ENCODE measurements around the gene FARP1.

FARP1 gene

GRCh38 chr13:98312606-98313005 is 169.7 kb downstream of the FARP1 start:
- no peak for DNase-seq (ENCODE audit: low read depth)
- TF ChIP-seq, protein P1, sequence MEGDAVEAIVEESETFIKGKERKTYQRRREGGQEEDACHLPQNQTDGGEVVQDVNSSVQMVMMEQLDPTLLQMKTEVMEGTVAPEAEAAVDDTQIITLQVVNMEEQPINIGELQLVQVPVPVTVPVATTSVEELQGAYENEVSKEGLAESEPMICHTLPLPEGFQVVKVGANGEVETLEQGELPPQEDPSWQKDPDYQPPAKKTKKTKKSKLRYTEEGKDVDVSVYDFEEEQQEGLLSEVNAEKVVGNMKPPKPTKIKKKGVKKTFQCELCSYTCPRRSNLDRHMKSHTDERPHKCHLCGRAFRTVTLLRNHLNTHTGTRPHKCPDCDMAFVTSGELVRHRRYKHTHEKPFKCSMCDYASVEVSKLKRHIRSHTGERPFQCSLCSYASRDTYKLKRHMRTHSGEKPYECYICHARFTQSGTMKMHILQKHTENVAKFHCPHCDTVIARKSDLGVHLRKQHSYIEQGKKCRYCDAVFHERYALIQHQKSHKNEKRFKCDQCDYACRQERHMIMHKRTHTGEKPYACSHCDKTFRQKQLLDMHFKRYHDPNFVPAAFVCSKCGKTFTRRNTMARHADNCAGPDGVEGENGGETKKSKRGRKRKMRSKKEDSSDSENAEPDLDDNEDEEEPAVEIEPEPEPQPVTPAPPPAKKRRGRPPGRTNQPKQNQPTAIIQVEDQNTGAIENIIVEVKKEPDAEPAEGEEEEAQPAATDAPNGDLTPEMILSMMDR (conservative IDR thresholded peaks at IDR 0.05; ENCODE audit: low read depth, low read length) = no peak
- H3K4me3 ChIP-seq (ENCODE audit: low read length) = no peak overlapping the region

DNA sequence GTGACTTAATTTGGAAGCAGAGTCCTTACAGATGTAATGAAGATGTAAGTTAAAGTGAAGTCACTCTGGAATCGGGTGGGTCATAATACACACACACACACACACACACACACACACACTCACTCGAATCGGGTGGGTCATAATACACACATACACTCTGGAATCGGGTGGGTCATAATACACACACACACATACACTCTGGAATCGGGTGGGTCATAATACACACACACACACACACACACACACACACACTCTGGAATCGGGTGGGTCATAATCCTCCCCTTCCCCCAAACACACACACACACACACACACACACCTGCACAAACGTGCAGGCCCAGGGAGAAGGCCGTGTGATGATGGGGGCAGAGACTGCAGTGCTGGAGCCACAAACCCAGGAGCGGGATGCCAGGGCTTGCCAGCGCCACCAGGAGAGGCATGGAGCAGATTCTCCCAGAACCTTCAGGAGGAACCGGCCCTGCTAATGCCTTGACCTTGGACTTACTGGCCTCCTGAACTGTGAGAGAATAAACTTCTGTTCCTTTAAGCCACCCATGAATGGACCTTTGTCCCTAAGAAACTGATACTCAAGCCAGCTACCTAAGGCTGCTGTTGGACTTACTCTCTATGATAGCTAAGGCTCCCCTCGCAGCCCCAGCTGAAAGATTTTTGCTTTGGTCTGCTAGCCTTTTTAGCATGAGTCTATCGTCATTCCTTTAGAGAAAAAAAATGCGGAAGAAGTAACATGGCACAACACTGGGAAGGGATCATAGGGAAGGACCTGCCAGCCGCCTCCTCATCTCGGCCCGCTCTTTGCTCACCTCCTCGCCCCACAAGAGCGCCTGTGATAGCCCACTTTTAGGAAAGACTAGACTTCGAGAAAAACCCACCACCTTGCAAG is 170.4 kb downstream of the FARP1 start:
- H3K4me3 ChIP-seq (ENCODE audit: low read length) = no peak overlapping the region
- TF ChIP-seq, protein P1 (conservative IDR thresholded peaks at IDR 0.05; ENCODE audit: low read depth, low read length) = no peak
- no peak for DNase-seq (ENCODE audit: low read depth)

GRCh38 chr13:98313922-98314292 is 171.0 kb downstream of the FARP1 start:
- DNase-seq (ENCODE audit: low read depth) = no peak
- TF ChIP-seq, protein P1 (conservative IDR thresholded peaks at IDR 0.05; ENCODE audit: low read depth, low read length) = no peak
- H3K4me3 ChIP-seq (ENCODE audit: low read length) = no peak overlapping the region

- TF ChIP-seq, protein P1 (conservative IDR thresholded peaks at IDR 0.05; ENCODE audit: low read depth, low read length) = no peak
- no peak for DNase-seq (ENCODE audit: low read depth)
- H3K4me3 ChIP-seq (ENCODE audit: low read length) = no peak overlapping the region
These were observed 172.6 kb downstream of the FARP1 start for GRCh38 chr13:98315466-98315865.

DNA sequence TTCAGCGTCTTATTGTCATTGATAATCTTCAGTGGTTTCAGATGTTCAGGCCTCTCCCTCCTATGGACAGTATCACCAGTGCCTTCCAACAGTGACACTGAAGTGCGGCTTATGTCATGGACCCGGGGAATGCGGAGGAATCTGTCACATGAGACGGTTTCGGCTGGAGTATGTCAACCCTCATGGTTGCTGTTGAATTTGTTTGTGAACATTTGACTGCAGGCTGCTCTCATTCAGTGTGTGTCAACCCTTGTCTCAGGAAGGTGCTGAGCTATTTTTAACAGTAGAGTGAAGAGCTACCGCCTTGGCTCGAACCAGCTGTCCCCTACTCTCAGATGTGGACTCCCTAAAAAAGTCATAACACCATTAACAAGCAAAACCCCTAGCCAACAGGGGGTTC is 173.0 kb downstream of the FARP1 start:
- no peak for DNase-seq (ENCODE audit: low read depth)
- TF ChIP-seq, protein P1 (conservative IDR thresholded peaks at IDR 0.05; ENCODE audit: low read depth, low read length) = no peak
- no peak overlapping the region for H3K4me3 ChIP-seq (ENCODE audit: low read length)

DNA sequence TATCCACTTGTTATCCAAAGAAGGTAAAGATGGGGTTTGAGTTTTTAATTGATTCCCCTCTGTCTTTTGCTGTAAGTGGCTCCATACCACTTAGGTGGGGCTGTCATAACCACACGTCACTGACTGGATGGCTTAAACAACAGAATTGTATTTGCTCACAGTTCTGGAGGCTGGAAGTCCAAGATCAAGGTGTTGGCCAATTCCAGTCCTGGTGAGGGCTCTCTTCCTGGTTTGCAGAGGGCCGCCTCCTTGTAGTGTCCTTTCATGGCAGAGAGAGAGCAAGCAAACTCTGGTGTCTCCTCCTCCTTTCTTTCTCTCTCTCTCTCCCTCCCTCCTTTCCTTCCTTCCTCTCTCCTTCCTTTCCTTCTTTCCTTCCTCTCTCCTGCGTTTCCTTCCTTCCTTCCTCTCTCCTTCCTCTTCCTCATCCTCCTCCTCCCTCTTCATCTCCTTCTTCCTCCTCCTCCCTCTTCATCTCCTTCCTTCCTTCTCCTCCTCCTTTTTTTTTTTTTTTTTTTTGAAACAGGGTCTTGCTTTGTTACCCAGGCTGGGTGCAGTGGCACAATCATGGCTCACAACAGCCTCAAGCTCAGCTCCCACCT is 174.8 kb downstream of the FARP1 start:
- TF ChIP-seq, protein P1 (conservative IDR thresholded peaks at IDR 0.05; ENCODE audit: low read depth, low read length) = no peak
- no peak for DNase-seq (ENCODE audit: low read depth)
- H3K4me3 ChIP-seq (ENCODE audit: low read length) = no peak overlapping the region

Measured in retinal pigment epithelial cell (primary cell).